ENCODE data around the gene PRRX2.

Gene PRRX2

DNA sequence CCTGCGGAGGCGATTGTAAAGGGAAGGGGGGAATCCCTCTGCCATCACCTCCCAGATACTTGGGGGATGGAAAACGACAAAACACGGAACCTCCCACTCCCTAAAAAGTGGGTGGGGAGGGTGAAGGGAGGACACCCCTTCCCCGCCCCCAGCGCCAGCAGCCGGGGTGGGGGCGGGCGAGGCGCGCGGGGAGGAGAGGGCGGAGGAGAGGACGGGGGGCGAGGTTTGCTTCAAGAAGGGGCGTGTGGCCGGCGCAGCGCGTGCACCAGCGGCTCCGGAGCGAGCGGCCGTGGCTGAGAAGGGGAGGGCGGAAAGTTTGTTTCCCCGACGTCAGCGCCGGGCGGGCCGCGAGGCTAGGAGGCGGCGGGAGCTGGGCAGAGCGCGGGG is at the start of gene PRRX2:
Gene PRRX2, plus strand, starts transcription at position 259 of the 387 bp plus-strand sequence. CDS start 221 bp downstream, outside the sequence.
- intact Hi-C loops (cut with DNase I): no loop called here
- peak in 1 of 42 donors; percentile 27 for DNase-seq

DNA sequence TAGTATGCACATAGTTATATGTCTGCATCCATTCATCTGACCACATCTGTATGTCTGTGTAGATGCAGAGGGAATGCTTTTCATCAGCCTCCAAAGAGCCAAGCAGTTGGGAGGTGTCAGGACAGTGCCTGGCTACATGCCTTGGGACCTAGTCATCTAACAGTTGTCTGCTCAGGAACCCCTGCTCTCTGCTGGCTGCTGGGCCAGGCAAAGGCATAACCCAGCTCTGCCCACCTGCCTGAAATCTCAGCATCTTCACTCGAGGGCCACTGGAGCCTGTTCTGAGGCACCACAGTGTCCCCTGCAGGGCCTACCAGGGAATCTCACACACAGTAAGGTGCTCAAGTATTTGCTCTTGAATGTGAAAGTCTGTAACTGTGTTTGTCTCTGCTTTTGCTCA is 48.3 kb upstream of the PRRX2 start:
- intact Hi-C loops (cut with DNase I): loop anchor here (10.0 kb wide), 1 partner anchor 122 kb away; no protein-coding TSS in a partner anchor
- peak in 8 of 42 donors; percentile 23 to 75 (median 54) for DNase-seq

GRCh38 chr9:129619787-129620668 is 45.4 kb upstream of the PRRX2 start:
- intact Hi-C loops (cut with DNase I): loop anchor here (10.0 kb wide), 1 partner anchor 125 kb away; no protein-coding TSS in a partner anchor
- peak in 3 of 42 donors; percentile 35 to 44 (median 40) for DNase-seq

DNA sequence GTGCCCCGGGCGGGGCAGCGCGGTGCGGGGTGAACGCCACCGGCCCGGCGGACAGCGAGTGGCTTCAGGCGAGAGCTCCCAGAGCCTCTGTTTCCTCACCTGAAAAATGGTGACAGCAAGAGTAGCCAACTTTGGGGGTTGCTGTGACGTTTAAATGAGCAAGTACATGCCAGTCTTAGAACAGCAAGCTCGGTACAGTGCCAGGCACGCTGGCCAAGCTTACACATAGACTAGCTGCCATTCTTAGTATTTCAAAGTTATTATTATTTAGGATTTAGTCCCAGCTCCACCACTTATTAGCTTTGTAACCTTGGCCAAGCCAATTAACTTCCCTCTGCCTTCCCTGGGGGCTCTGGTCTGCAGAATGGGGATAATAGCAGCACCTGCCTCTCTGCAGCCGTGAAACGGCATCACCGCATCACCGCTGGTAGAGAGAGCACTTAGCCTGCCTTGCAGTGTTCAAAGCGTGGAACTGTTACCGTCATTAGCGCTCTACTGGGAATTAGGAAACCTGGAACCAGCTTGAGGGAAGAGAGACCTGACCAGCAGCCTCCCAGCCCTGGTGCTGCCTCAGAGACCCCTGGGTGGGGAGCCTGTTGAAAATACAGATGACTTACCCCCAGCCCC is 44.7 kb upstream of the PRRX2 start, which contains the start of gene C9orf50:
Gene C9orf50, minus strand, starts transcription at position 433 of the 627 bp plus-strand sequence. CDS start 527 bp downstream, outside the sequence.
- DNase-seq: peak in 1 of 42 donors; percentile 43
- intact Hi-C loops (cut with DNase I): no loop called here

- intact Hi-C loops (cut with DNase I): no loop called here
- no peak for DNase-seq
Measured at GRCh38 chr9:129623331-129623730, 42.1 kb upstream of the PRRX2 start.

- peak in 39 of 42 donors; percentile 53 to 88 (median 71) for DNase-seq
Measured at GRCh38 chr9:129624168-129624759, 41.2 kb upstream of the PRRX2 start.

GRCh38 chr9:129624947-129625346 is 40.5 kb upstream of the PRRX2 start:
- intact Hi-C loops (cut with DNase I): no loop called here
- peak in 18 of 42 donors; percentile 38 to 79 (median 60) for DNase-seq

More at GRCh38 chr9:129624168-129624759, 41.2 kb upstream of the PRRX2 start:
- intact Hi-C loops (cut with DNase I): no loop called here

GRCh38 chr9:129626079-129626624 is 39.3 kb upstream of the PRRX2 start, which contains the start of gene NTMT1:
Gene NTMT1 (plus strand): TSS chr9:129626163. CDS start chr9:129632704, 6,541 bp downstream.
- intact Hi-C loops (cut with DNase I): no loop called here
- DNase-seq: peak; percentile 88 to 98 (median 95)

DNA sequence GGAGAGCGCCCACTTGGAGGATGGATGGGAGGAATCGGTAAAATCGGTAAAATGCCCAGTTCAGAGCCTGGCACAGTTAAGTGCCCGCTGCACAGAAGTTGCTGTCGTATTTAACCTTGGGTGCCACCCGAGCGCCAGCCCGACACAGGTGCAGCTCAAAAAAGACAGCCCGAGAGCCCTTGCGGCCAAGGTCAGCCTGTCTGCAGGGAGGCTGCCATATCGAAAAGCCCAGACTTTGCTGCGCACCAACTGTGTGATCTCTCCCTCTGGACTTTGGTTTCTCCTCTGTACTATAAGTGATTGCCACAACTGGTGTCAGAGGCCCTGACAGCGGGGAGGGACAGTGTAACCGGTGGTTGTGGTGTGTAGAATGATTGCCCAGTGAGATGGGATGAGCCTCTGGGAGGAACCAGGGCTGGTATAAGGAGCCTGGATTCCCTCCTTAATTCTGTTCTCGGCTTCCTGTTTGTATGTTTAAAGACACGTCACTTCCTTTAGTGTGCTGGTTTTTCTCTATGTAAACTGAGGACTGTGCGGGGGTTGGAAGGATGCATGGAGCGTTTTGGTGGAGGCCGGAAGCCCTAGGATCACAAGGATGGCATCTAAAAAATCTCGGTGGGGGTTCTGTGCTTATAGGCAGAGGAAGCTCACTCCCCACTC is 38.7 kb upstream of the PRRX2 start:
- DNase-seq: peak in 1 of 42 donors; percentile 30

DNA sequence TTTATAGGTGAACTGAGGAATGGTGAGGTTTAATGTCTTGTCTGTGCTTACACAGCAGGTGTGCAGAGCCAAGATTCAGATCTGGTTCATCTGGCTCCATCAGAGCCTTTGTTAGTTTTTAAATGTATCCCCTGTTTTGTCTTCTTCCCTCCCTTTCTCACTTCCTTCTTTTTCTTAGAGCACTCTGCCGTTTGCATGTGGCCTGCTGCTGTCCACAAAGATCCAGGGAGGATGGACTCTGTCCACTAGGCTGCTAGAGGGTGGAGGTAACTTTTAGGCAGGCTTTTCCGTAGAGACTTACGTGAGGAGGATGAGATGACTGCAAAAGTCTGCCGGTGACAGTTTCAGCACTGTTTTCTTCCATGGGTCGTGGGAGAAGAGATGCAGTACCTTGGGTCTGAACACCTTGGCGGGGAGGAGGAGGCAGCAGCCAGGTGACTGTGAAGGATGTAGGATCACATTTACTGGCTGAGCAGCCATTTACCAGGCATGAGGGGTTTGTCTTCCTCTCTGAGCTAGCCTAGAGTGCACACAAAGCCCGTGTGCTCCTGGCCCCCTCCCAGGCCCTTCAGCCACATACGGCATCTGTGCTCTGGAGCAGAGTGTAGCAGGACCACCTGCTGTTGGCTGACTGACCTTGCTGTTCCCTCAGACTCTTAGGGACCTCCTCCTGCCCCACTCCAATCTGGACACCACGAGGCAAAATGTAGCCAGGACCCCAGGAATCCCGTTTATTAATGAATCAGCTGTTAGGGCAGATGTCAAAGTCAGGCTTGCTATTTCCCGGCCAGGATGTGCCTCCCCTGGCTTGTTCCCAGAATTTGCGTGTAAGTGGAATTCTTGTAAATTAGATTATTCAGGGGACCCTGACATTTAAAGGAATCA is 37.6 kb upstream of the PRRX2 start:
- peak in 8 of 42 donors; percentile 43 to 78 (median 64) for DNase-seq
- intact Hi-C loops (cut with DNase I): no loop called here

More for the DNA sequence above, 38.7 kb upstream of the PRRX2 start:
- intact Hi-C loops (cut with DNase I): no loop called here

GRCh38 chr9:129628709-129629108 is 36.7 kb upstream of the PRRX2 start:
- no peak for DNase-seq
- intact Hi-C loops (cut with DNase I): no loop called here

DNA sequence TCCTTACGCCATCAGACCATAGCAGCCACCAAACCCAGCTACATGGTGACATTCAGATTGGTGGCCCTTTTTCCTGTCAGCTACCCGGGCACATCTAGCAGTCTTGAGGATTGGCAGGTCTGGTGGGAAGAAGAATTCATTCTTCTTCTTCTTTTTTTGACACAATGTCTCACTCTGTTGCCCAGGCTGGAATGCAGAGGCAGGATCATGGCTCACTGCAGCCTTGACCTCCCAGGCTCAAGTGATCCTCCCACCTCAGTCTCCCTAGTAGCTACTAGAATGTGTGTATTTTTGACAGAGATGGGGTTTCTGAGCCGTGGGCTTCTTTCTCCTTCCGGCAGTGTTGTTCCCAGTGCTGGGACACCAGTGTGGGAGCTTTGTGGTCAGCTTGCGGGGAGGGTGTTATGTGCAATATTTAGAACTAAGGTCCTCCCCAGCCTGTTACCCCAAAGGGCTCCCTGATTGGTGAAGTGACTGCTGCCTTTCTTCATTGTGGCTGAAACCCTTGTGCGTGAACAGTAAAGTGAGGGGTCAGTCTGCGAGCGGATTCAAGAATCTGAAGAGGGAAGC is 36.1 kb upstream of the PRRX2 start:
- no peak for DNase-seq
- intact Hi-C loops (cut with DNase I): no loop called here

- DNase-seq: peak in 14 of 42 donors; percentile 18 to 74 (median 58)
- intact Hi-C loops (cut with DNase I): no loop called here
Measured at GRCh38 chr9:129630967-129631673, 34.3 kb upstream of the PRRX2 start.

DNA sequence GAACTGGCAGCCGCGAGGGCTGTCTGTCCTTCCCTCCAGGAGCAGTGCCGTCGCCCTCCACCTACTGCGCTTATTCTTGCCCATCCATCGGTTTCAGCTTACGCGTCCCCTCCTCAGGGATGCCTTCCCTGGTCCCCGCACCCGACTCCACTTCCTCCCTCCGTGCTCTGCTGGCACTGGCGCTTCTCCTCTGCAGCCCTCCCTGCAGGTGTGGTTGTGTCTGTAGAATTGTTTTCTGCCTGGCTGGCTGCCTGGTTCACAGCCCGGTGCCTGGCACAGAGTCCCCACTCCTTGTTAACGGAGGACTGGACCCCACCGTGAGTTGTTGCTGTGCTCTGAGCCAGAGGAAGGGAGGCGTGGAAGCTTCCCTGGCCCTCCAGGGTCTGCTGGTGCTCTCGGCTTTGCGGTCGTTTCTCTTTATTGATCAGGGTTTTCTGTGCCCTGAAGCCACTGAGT is 33.7 kb upstream of the PRRX2 start:
- intact Hi-C loops (cut with DNase I): no loop called here
- DNase-seq: no peak

GRCh38 chr9:129632460-129632859 is 33.0 kb upstream of the PRRX2 start:
- DNase-seq: no peak
- intact Hi-C loops (cut with DNase I): no loop called here

DNA sequence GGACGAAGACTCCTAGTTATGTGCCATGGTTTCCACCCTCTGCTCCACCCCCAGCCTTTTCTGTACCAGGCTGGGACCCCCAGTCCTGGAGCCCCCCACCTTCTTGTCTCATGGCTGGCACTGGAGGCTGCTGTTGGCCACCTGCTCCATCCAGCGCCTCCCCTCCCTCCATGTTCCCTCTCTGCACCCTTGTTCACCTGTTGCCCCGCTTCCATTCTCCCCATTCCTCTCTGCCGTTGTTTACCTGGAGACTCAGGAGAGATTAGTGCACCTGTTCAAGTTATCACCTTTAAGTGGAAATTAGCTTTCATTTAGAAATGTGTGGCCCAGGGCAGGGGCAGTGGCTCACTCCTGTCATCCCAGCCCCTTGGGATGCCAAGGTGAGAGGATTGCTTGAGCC is 32.2 kb upstream of the PRRX2 start:
- DNase-seq: no peak
- intact Hi-C loops (cut with DNase I): no loop called here
